GM18858 (cell line): ENCODE results near the gene NHS.

Experiments used
- ATAC-seq: cut with Tn5 transposase; IDR thresholded peaks from one replicate; pipeline ENCODE4 v1.9.1; 2021; ENCODE audit not compliant: unreplicated experiment

Gene NHS

DNA sequence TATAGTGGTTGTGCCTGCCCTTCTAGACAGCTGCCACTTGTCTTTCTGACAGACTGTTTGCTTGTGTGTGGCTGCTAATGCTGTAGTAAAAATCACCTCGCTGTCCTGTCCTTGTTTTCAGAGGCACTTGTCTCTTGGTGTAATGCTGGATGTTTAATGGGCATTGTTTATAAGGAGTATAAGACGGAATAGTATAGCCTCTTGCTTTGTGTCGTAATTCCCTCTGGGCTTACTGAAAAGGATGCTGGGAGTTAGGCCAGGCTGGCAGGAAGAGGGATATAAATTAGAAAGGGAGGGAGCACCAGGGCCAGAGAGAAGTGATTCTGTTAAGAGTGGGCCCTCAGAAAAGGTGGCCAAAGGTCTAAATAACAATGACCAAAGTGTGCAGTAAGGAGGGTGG lies 29.0 kb downstream of the NHS start:
- ATAC-seq, result no peak

DNA sequence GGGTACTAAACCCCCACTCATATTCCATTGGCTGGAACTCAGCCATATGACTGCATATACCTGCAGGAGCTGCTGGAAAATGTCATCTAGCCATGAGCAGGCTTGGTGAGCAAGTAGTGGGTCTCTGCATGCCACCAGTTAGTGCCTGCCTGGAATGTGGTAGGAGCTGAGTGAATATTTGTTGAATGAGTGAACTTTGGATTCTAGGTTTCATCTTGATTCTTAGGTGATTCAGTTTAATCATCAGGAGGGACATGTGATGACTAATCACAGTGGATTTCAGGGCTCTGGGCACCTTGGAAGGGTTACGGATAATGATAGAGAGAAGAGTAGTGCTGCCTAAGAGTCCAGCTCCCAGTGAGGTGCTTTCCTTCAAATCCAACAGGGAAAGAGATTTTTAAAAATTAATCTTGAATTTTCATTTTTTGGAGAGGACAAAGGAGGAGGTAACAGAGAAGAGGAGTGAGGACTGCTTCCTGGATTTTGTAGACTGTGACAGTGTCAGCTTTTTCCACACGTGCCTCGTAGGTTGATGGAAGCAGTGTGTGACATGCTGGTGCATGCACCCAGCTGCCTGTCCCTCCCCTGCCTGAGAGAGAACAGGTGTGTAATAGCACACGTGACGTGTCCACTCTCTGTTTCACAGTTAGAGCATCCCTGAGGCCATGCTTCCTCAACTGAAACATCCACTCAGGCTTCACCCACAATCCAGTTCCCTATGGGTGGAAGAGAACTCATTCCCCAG lies 30.4 kb downstream of the NHS start:
- no peak for ATAC-seq

DNA sequence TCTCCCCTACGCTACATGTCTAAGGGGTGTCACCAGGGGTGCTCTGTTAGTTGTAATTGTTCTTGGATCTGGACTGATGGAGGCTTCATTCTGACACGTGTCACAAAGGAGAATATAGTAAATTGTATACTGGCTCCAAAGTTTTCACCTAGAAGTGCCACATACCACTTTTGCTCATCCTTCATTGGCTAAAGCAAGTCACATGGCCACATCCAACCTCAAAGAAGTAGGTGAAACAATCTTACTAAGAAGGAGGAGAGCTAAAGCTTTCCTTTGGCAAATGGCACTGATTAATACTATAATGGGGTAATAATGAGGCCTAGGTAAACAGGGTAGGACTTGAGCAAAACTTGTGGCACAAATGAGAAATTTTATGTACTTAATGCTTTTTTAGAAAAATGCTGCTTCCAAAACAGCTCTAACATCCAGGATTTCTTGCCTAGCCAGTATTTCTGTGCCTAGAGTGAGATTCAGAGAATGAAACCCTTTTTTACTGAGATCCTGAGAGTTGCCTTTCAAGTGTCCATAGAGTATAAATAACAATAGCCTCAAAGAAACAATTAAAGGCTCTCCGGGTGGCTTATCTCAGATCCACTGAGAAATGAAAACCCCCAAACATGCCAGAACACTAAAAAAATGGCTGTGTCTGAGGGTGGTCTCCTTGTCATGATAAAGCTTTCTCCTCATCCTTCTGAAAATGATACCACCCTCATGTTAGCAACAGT lies 34.7 kb downstream of the NHS start:
- ATAC-seq, result no peak

DNA sequence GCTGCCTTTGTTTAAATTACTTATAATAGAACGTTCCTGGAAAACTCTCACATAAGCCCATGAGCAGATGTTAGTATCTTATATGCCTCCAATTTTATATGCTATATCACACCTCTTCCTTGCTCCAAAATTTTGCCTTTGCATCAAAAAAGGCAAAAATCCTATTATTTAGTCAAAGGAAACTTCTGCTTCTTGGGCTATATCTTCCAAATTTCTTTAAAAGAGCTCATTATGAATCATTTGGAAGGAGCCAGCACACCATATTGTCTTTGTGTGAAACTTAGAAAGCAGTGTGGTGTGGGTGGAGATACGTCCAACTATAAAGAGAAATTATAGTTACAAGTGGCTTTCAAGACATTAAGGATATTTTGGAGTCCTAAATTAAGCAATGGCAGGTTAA lies 35.7 kb downstream of the NHS start:
- ATAC-seq, result no peak

DNA sequence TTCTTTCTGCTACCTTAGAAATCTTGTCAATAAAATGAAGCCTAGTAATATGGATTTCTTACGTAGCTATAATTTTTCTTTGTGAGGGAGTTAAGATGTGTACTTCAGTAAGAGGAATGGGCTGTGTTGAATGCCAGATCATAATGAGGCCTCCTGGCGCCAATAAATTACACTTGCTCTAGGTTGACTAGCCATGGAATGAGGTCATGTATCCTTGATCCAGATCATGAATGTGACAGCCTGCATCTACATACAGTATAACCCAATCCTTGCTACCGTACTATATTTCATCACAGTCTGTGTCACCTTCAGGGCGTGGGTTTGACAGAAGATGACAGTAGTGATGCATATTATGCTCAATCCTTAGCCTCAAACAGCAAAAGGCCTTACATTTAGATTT lies 36.2 kb downstream of the NHS start:
- ATAC-seq, result no peak

DNA sequence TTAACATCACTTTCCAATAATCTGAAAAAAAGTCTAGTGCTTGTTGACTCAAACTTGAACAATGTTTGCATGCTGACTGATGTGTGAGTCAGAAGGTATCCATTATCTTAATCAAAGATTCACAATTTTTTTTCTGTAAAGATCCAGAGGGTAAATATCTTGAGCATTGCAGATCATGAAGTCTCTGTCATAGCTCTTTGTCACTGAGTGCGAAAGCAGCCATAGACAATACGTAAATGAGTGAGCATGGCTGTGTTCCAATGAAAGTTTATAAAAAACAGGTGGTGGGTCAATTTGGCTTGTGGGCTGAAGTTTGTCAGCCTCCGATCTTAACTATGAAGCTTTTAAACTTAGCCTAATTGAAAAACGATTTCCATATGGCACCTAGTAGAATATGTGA lies 37.7 kb downstream of the NHS start:
- ATAC-seq, result no peak

DNA sequence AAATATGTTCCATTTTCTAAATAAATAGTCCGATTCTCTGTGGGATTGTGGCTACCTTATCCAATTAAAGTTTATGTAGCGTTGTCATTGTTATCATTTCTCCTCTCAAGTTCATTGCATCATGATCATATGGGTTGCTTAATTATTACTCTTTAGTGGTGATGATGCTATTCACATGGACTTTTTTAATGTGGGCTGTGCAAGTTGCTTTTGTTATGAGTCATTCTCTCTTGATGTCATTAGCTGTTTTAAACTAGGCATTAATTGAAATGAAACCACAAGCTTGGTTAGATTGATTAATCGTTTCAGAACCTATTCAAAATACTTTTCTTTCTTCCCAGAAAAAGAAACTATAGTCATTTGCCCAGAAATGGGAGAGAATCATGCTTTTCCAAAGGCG lies 38.2 kb downstream of the NHS start:
- no peak for ATAC-seq

DNA sequence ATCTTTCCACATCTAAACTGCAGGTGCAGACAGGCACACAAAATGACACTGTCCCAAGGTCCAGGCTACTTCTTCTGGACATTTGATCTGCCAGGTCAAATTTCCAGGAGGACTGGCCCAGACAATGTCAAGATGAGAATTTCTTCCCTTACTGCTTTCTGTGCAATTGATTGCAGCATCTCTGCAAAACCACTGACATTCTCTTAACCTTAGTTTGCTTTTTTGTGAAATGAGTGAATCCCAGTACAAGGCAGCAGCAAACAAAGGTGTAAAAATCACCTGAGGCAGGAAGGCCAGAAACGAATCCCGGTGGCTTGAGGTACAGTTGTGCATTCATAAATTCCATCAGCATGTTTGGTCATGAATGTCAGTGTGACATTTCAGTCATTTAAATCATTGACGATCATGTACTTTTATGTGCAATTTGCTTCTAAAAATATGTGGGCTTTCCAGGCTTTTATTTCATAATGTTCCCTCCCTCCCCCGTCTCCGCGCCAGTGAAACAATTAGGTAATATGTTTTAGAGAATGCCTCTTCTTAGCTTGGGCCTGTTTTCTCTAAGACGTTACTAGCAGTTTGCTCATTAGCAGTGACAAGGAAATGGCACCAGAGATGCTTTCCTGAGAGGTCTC lies 39.1 kb downstream of the NHS start:
- no peak for ATAC-seq

DNA sequence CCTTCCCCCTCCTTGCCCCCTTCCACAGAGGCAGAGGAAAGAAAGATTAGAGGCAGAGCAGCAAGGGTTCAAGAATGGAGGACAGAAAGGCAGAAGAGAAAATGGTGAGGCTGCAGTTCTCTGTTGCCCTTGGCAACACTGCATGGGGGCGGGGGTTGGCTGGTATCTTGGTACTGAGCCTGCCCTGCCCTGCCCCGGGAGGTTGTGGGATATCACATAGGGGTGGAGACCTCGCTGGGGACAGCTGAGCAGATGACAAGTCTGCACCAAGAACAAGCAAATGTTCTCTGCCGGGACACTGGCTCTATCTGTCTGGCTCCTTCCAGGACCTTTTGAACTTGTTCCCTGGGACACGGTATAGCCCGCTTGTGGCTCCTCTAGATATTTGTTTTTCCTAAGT lies 39.8 kb downstream of the NHS start:
- no peak for ATAC-seq

DNA sequence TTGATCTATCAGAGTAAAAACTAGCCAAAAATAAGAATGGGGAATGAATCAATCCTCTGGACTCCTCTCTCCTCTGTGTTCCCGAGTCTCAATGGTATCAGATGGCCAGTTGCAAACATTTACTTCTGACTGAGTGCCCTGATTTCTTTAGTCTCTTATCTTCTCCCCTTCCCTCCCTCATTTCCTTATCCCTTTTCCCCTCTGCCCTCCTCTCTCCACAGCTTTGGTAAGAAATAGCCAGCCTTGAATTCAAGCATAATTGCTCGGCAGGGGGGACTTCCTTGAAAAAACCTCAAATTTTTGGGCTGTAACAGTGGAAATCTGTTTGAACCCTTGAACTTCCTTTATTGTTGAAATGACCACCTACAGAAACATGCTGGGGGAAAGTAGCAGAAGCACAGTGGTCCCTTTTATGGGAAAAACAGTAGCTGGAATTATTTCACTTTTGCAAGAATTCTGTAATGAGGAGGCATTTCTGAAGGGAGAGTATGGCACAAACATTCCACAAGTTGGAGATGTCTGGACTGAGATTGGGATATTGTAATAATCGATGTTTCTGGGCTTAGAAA lies 40.3 kb downstream of the NHS start:
- no peak for ATAC-seq

DNA sequence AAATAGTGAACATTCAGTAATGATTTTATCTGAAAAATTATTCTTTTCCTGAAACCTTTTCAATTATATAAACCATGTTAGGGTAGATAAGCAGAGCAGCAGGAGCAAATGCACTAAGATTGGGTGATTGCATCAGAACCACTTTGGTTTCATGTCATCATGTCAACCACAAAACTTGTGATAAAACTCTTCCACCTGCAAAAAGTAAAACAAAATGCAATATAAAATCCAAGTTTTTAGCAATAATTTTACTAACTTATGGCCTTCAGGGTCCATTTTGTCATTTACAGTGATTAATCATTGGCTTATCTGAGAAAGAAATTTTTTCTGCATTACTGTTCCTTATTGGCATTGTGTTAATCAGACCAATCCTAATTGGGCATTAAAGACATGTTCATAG lies 42.4 kb downstream of the NHS start:
- ATAC-seq, result no peak

DNA sequence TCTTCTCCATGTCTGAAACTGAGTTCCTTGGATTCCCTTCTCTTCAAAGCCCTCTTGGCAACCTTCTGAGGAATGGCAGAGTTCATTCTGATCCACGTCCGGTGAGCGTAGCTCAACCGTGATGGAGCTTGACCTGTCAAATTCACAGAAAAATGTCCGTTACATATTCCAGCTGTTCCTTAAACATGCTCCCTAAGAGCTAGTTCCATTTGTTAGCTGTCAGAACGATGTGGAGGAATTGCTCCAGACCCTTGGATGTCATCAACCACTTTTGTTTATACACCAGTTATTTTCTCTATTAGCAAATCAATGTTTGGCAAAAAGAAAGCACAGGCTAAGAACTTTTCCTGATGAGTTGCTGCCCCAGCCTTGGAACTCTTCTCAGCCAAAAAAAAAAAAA lies 50.1 kb downstream of the NHS start:
- ATAC-seq, result no peak

DNA sequence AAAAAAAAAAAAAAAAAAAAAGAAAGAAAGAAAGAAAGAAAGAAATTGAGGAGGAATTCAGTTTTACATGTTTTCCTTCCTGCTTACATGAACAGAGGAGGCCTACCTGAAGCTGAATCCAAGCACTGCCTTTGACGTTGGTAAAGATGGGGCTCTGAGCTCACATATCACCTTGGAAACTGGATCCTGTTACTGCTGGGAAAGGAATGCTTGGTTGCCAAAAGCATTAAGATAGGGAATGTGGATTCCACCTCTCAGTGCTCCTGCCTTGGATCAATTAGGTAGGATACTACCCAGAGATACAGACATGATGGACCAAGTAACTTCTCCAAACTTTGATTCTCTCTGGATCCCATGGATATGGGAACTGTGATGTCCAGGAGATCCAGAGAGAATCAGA lies 50.6 kb downstream of the NHS start:
- no peak for ATAC-seq

DNA sequence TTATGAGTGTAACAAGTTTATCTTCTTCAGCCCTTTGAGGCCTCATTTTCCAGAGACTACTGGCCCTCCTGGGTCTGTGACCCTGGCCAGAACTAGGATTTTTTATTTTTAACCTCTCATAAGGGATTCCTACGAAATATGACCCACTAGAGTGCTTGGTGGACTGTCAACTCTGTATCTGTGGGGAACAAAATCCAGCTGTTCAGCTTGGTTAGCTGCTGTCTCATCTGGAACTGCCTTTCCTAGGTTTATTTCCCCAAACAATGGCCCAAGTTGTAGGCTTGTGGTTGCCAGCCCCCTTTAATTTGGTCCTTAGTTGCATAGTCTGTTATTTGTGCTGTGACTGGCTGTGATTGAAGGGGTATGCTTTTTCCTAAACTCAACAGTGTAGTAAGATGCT lies 56.2 kb downstream of the NHS start:
- no peak for ATAC-seq

DNA sequence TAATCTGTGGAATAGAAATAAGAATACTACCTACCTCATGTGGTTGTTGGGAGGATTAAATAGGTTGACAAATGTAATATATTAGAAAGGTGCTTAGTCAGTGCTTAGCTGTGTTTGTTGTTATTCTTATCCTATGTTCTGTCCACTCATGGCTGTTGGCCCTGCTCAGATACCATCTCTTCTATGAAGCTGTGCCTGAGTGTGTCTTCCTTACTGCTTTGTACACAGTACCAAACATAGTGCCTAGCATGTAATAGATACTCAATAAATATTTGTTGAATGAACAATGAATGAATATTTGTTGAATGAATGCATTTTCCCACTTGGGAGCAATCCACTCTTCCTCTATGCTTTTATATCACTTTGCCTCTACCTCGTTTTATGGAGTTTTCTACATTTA lies 57.2 kb downstream of the NHS start:
- no peak for ATAC-seq

DNA sequence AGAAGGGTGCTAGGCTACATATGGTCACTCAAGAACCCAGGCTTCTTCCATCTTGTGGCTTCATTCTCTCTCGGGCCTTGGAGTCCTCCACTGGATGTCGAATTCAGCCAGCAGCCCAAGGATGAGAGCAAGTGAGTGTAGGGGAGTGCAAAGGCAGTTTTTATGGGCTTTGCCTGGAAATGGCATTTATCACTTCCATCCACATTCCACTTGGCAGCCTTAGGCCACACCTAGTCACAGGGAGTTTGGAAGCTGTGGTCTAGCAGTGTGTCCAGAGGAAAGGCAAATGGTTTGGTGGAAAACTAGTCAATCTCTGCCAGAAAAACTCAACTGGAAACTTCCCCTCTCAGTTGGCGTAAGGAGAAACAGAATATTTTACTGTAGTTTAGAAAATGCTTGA lies 59.0 kb downstream of the NHS start:
- ATAC-seq, result no peak

DNA sequence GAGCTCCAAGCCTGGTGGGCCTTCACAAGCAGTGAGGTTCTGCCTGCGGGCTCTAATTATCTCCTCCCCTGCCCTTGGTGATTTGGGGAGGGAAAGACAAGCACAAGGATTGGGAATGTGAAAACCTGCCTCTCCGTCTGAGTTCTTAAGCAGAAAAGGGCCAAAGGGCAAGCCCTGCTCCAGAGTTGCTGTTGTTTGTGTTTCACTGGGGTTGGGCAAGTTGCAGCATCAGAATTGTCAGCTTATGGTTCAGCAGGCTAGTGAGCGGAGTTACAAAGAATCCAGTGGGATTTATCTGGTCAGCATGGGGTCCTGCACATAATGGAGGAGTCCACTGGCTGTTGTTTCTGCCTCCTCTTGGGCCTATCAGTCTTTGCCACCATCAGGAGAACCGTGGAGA lies 60.5 kb downstream of the NHS start:
- no peak for ATAC-seq

DNA sequence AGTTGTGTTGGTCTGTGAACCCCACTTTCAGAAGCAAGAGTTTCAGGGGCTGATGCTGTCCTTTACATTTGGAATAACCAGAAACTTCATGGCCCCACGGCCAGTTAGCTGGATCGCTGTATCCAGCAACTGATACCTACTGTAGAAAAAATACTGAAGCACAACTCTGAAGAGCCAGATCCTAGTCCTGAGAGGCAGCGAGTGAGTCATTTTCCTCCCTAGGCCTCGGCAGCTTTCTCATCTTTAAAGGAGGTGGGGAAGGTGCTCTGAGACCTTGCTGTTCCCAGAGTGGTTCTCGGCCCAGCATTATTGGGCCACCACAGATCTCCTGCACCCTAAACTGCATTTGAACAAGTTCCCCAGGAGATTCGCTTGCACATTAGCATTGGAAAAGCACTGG lies 63.2 kb downstream of the NHS start:
- no peak for ATAC-seq

DNA sequence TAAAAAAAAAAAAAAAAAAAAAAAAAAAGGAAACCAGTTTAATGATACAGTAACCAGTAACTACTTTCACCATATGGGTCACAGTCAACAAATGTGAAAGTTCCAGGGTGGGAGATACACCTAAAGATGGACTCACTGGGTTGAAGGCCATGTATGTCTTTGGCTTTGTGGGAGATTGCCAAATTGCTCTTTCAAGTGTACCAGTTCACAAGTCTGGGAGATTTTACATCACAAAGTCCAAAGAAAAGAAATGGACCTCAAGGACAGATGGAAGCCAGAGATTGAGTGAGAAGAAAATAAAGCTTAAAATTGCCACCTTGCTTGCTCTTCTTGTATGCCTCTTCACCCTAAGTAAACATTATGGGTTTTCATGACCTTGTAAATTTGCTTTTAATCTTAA lies 65.3 kb downstream of the NHS start:
- ATAC-seq, result no peak

DNA sequence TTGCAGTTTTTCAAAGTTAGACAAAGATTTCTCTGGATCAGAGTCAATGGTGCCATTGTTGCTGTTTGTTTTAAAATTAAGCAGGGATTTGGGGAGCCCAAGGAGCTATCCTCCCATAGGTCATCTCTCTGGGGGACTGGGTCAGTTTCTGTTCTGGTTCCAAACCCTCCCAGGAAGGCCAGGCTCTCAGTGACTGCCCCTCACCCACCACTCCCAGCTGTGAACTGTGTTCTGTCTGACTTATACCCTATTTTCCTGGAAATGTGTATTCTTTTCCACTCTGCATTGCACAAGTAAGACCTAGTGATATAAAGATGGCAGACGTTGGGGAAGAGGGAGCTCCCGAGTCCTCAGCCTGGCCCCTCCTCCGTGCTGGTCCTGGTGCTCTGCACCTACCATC lies 65.8 kb downstream of the NHS start:
- no peak for ATAC-seq

DNA sequence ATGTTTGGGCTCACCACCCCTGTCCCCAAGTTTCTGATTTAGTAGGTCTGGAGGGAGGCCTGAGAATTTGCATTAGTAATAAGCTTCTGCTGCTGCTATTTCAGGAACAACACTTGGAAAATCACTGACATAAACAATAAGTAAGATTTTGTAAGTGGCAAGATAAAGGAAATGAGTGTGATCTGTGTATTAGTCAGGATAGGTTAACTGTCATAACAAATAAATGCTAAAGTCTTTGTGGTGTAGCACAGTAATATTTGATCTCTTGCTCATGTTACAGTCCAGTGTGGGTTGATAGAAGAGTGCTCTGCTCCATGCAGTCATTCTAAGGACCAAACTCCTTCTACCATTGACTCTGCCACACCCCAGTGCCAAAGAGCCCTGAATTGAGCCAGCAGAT lies 67.0 kb downstream of the NHS start:
- ATAC-seq, result no peak

DNA sequence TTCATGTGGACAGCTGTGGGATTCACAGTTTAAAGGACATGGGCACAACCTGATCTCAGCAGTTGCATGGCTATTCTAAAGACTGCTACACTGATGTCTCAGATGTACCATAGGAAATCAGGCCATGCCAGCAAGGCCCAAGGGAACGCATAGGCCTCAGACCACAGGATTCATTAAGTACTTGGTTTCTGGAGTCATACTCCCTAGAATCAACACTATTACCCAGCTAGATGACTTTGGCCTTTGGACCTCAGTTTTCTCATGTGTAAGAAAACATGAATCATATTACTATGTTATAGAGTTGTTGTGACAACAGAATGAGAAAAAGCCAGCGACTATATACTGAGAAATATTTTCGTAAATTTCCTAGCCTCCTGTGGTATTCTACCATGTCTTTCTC lies 67.9 kb downstream of the NHS start:
- ATAC-seq, result no peak
